ENCODE results near the gene COL15A1.
A peak's percentile ranks its signal among the peaks of the same experiment; 100 is the strongest.

COL15A1 gene

GRCh38 chr9:98958271-98958984, 14.7 kb downstream of the COL15A1 start:
- Histone ChIP-seq H3K4me2 (ENCODE audit: low read length) (no peak overlapping the region), H3K56ac (ENCODE audit: low read length) (no peak overlapping the region), H3K79me1 (ENCODE audit: low read length) (no peaks in the 10 kb centered on the region), H3K79me2 (ENCODE audit: control insufficient read depth, insufficient read depth, low read length) (no peaks in the 10 kb centered on the region), H3K27ac (ENCODE audit: low read depth, low read length) (no peak overlapping the region), H3K9ac (ENCODE audit: low read length) (no peak overlapping the region), H3K4me1 (ENCODE audit: control insufficient read depth, low read depth, low read length) (peaks cover 4% of the 10 kb centered on the region), H3K4ac (ENCODE audit: low read depth, low read length) (no peak overlapping the region), H4K5ac (ENCODE audit: low read length) (no peak overlapping the region), H2AK5ac (ENCODE audit: low read length) (no peak overlapping the region), H3K4me3 (ENCODE audit: low read length) (no peak overlapping the region), H3K27me3 (ENCODE audit: insufficient read depth, low read length, poor library complexity) (no peaks in the 10 kb centered on the region), H2BK120ac (ENCODE audit: low read depth, low read length) (no peak overlapping the region), H2BK5ac (ENCODE audit: low read length) (no peak overlapping the region), H3K23ac (ENCODE audit: low read length) (no peak overlapping the region), H3K18ac (ENCODE audit: low read length) (no peak overlapping the region), H3K36me3 (ENCODE audit: control insufficient read depth, insufficient read depth, low read length) (no peaks in the 10 kb centered on the region), H4K8ac (ENCODE audit: low read depth, low read length) (no peak overlapping the region), H2BK15ac (replicated peaks; ENCODE audit: low read depth) (no peak overlapping the region)
- WGBS (ENCODE audit: extremely low coverage, insufficient coverage, low lambda C conversion rate): no CpG with 5 or more reads among the region's 10 CpGs
- no peak for DNase-seq

- H2BK120ac ChIP-seq (ENCODE audit: low read depth, low read length): no peak overlapping the region
- no peak overlapping the region for H2BK5ac ChIP-seq (ENCODE audit: low read length)
- H2AK5ac ChIP-seq (ENCODE audit: low read length): no peak overlapping the region
- no peak overlapping the region for H3K23ac ChIP-seq (ENCODE audit: low read length)
- no peak overlapping the region for H4K5ac ChIP-seq (ENCODE audit: low read length)
- H3K36me3 ChIP-seq (ENCODE audit: control insufficient read depth, insufficient read depth, low read length): no peaks in the 10 kb centered on the region
- H3K79me2 ChIP-seq (ENCODE audit: control insufficient read depth, insufficient read depth, low read length): no peaks in the 10 kb centered on the region
- H3K27me3 ChIP-seq (ENCODE audit: insufficient read depth, low read length, poor library complexity): no peaks in the 10 kb centered on the region
- H3K4ac ChIP-seq (ENCODE audit: low read depth, low read length): no peak overlapping the region
- H3K4me2 ChIP-seq (ENCODE audit: low read length): no peak overlapping the region
- H3K79me1 ChIP-seq (ENCODE audit: low read length): no peaks in the 10 kb centered on the region
- peaks cover 4% of the 10 kb centered on the region for H3K4me1 ChIP-seq (ENCODE audit: control insufficient read depth, low read depth, low read length)
- no peak overlapping the region for H2BK15ac ChIP-seq (replicated peaks; ENCODE audit: low read depth)
- H4K8ac ChIP-seq (ENCODE audit: low read depth, low read length): no peak overlapping the region
- no peak for DNase-seq
- H3K56ac ChIP-seq (ENCODE audit: low read length): no peak overlapping the region
- H3K9ac ChIP-seq (ENCODE audit: low read length): no peak overlapping the region
- no peak overlapping the region for H3K18ac ChIP-seq (ENCODE audit: low read length)
- H3K4me3 ChIP-seq (ENCODE audit: low read length): no peak overlapping the region
- WGBS (ENCODE audit: extremely low coverage, insufficient coverage, low lambda C conversion rate): no CpG with 5 or more reads among the region's 3 CpGs
- no peak overlapping the region for H3K27ac ChIP-seq (ENCODE audit: low read depth, low read length)
These were observed 16.7 kb downstream of the COL15A1 start for GRCh38 chr9:98960409-98960808.

- no peaks in the 10 kb centered on the region for H3K79me2 ChIP-seq (ENCODE audit: control insufficient read depth, insufficient read depth, low read length)
- no peaks in the 10 kb centered on the region for H3K79me1 ChIP-seq (ENCODE audit: low read length)
- H3K18ac ChIP-seq (ENCODE audit: low read length): no peak overlapping the region
- no peak overlapping the region for H2BK120ac ChIP-seq (ENCODE audit: low read depth, low read length)
- H3K4me2 ChIP-seq (ENCODE audit: low read length): no peak overlapping the region
- DNase-seq: peak; percentile 10
- H4K5ac ChIP-seq (ENCODE audit: low read length): no peak overlapping the region
- peaks cover 4% of the 10 kb centered on the region for H3K4me1 ChIP-seq (ENCODE audit: control insufficient read depth, low read depth, low read length)
- H3K4ac ChIP-seq (ENCODE audit: low read depth, low read length): no peak overlapping the region
- H4K8ac ChIP-seq (ENCODE audit: low read depth, low read length): no peak overlapping the region
- H3K27me3 ChIP-seq (ENCODE audit: insufficient read depth, low read length, poor library complexity): no peaks in the 10 kb centered on the region
- no peak overlapping the region for H3K56ac ChIP-seq (ENCODE audit: low read length)
- H3K9ac ChIP-seq (ENCODE audit: low read length): no peak overlapping the region
- no CpG with 5 or more reads among the region's 16 CpGs for WGBS (ENCODE audit: extremely low coverage, insufficient coverage, low lambda C conversion rate)
- no peaks in the 10 kb centered on the region for H3K36me3 ChIP-seq (ENCODE audit: control insufficient read depth, insufficient read depth, low read length)
- no peak overlapping the region for H3K27ac ChIP-seq (ENCODE audit: low read depth, low read length)
- no peak overlapping the region for H2BK5ac ChIP-seq (ENCODE audit: low read length)
- no peak overlapping the region for H3K23ac ChIP-seq (ENCODE audit: low read length)
- H2BK15ac ChIP-seq (replicated peaks; ENCODE audit: low read depth): no peak overlapping the region
- H3K4me3 ChIP-seq (ENCODE audit: low read length): no peak overlapping the region
- no peak overlapping the region for H2AK5ac ChIP-seq (ENCODE audit: low read length)
These were observed 17.9 kb downstream of the COL15A1 start for GRCh38 chr9:98961513-98962180.

- Histone ChIP-seq H3K56ac (ENCODE audit: low read length) (no peak overlapping the region), H3K36me3 (ENCODE audit: control insufficient read depth, insufficient read depth, low read length) (no peaks in the 10 kb centered on the region), H3K4me2 (ENCODE audit: low read length) (no peak overlapping the region), H3K4me3 (ENCODE audit: low read length) (no peak overlapping the region), H3K9ac (ENCODE audit: low read length) (no peak overlapping the region), H2BK15ac (replicated peaks; ENCODE audit: low read depth) (no peak overlapping the region), H3K4ac (ENCODE audit: low read depth, low read length) (no peak overlapping the region), H3K79me1 (ENCODE audit: low read length) (no peaks in the 10 kb centered on the region), H2BK5ac (ENCODE audit: low read length) (no peak overlapping the region), H3K18ac (ENCODE audit: low read length) (no peak overlapping the region), H3K27ac (ENCODE audit: low read depth, low read length) (no peak overlapping the region), H4K8ac (ENCODE audit: low read depth, low read length) (no peak overlapping the region), H3K79me2 (ENCODE audit: control insufficient read depth, insufficient read depth, low read length) (no peaks in the 10 kb centered on the region), H3K23ac (ENCODE audit: low read length) (no peak overlapping the region), H3K27me3 (ENCODE audit: insufficient read depth, low read length, poor library complexity) (no peaks in the 10 kb centered on the region), H2AK5ac (ENCODE audit: low read length) (no peak overlapping the region), H4K5ac (ENCODE audit: low read length) (no peak overlapping the region), H3K4me1 (ENCODE audit: control insufficient read depth, low read depth, low read length) (peaks cover 4% of the 10 kb centered on the region), H2BK120ac (ENCODE audit: low read depth, low read length) (no peak overlapping the region)
- WGBS (ENCODE audit: extremely low coverage, insufficient coverage, low lambda C conversion rate): no CpG with 5 or more reads among the region's 7 CpGs
- no peak for DNase-seq
These were observed 18.5 kb downstream of the COL15A1 start for GRCh38 chr9:98962181-98962560.

GRCh38 chr9:98962861-98963260, 19.2 kb downstream of the COL15A1 start:
- H3K4me3 ChIP-seq (ENCODE audit: low read length): no peak overlapping the region
- no CpG with 5 or more reads among the region's 5 CpGs for WGBS (ENCODE audit: extremely low coverage, insufficient coverage, low lambda C conversion rate)
- H3K27ac ChIP-seq (ENCODE audit: low read depth, low read length): no peak overlapping the region
- peak; percentile 79 for DNase-seq
- H3K79me2 ChIP-seq (ENCODE audit: control insufficient read depth, insufficient read depth, low read length): no peaks in the 10 kb centered on the region
- H2BK120ac ChIP-seq (ENCODE audit: low read depth, low read length): no peak overlapping the region
- no peak overlapping the region for H3K4ac ChIP-seq (ENCODE audit: low read depth, low read length)
- no peak overlapping the region for H2BK5ac ChIP-seq (ENCODE audit: low read length)
- H3K9ac ChIP-seq (ENCODE audit: low read length): no peak overlapping the region
- no peaks in the 10 kb centered on the region for H3K27me3 ChIP-seq (ENCODE audit: insufficient read depth, low read length, poor library complexity)
- no peak overlapping the region for H3K4me2 ChIP-seq (ENCODE audit: low read length)
- no peak overlapping the region for H2BK15ac ChIP-seq (replicated peaks; ENCODE audit: low read depth)
- H3K4me1 ChIP-seq (ENCODE audit: control insufficient read depth, low read depth, low read length): peaks cover 4% of the 10 kb centered on the region
- no peak overlapping the region for H4K8ac ChIP-seq (ENCODE audit: low read depth, low read length)
- no peak overlapping the region for H4K5ac ChIP-seq (ENCODE audit: low read length)
- no peak overlapping the region for H3K23ac ChIP-seq (ENCODE audit: low read length)
- no peak overlapping the region for H3K18ac ChIP-seq (ENCODE audit: low read length)
- no peak overlapping the region for H2AK5ac ChIP-seq (ENCODE audit: low read length)
- H3K79me1 ChIP-seq (ENCODE audit: low read length): no peaks in the 10 kb centered on the region
- H3K56ac ChIP-seq (ENCODE audit: low read length): no peak overlapping the region
- H3K36me3 ChIP-seq (ENCODE audit: control insufficient read depth, insufficient read depth, low read length): no peaks in the 10 kb centered on the region

Measured in mesendoderm (in vitro differentiated cells).